Measurements from ENCODE around the gene LARGE1. TPM values are rescaled to one million over a fixed set of nuclear protein-coding genes. Genes with fewer than 3 reads are reported as not detected.

Gene LARGE1
- total and polyA plus RNA-seq, 2 of the 13 experiments (the other 11 are each of a cell fraction or from before 2014, with no cell fraction given), result 8.4 to 11.0 TPM

GRCh38 chr22:33561149-33561807 is 359.0 kb downstream of the LARGE1 start (continued):
- TF ChIP-seq NPAS2 (CRISPR knock-in tag; IDR thresholded peaks at IDR 0.05; ENCODE audit: borderline replicate concordance), result no peak
- TF ChIP-seq, protein P1, sequence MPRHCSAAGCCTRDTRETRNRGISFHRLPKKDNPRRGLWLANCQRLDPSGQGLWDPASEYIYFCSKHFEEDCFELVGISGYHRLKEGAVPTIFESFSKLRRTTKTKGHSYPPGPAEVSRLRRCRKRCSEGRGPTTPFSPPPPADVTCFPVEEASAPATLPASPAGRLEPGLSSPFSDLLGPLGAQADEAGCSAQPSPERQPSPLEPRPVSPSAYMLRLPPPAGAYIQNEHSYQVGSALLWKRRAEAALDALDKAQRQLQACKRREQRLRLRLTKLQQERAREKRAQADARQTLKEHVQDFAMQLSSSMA (CRISPR knock-in tag; IDR thresholded peaks at IDR 0.05), result no peak
- no peak for TF ChIP-seq ZNF639 (CRISPR knock-in tag; conservative IDR thresholded peaks at IDR 0.05)
- TF ChIP-seq ZNF598 (CRISPR knock-in tag; IDR thresholded peaks at IDR 0.05; ENCODE audit: borderline replicate concordance), result no peak
- TF ChIP-seq ZNF746 (CRISPR knock-in tag; IDR thresholded peaks at IDR 0.05), result no peak
- TF ChIP-seq ZFP82 (CRISPR knock-in tag; IDR thresholded peaks at IDR 0.05; ENCODE audit: borderline replicate concordance), result no peak
- TF ChIP-seq ZC3H13 (CRISPR knock-in tag; IDR thresholded peaks at IDR 0.05), result no peak
- TF ChIP-seq PHB2 (IDR thresholded peaks at IDR 0.05; ENCODE audit: partially characterized antibody), result no peak
- TF ChIP-seq STAG1 (CRISPR knock-in tag; IDR thresholded peaks at IDR 0.05), result no peak
- TF ChIP-seq ZFP91 (CRISPR knock-in tag; IDR thresholded peaks at IDR 0.05; ENCODE audit: borderline replicate concordance), result no peak
- TF ChIP-seq ZBTB34 (CRISPR knock-in tag; IDR thresholded peaks at IDR 0.05), result no peak
- TF ChIP-seq CBFB (CRISPR knock-in tag; IDR thresholded peaks at IDR 0.05), result no peak
- peak in 1 of 2 experiments; percentile 50; a peak in 1 of 4 replicates for TF ChIP-seq EP300 (IDR thresholded peaks at IDR 0.05; ENCODE audit: low read depth in 2 of 2, low read length in 2 of 2)
- no peak for TF ChIP-seq EP300 (CRISPR knock-in tag; IDR thresholded peaks at IDR 0.05; ENCODE audit: borderline replicate concordance)
- no peak for TF ChIP-seq ZNF850 (CRISPR knock-in tag; conservative IDR thresholded peaks at IDR 0.05)
- peak; percentile 75; the same call in 1 of the 2 replicates for TF ChIP-seq HMG20B (CRISPR knock-in tag; conservative IDR thresholded peaks at IDR 0.05)
- TF ChIP-seq FOXP4 (CRISPR knock-in tag; IDR thresholded peaks at IDR 0.05), result peak; percentile 30; the same call in 1 of the 2 replicates
